Stimulated activated CD4-positive, alpha-beta T cell treated with anti-CD3 and anti-CD28 coated beads, Interleukin-4, amount 100 ng/mL, for 1 hour (primary cell): ENCODE results near the gene CPLX4.

Experiments used
- DNase-seq: peaks from one replicate; pipeline ENCODE4 v3.0.0-alpha.2; 2020

CPLX4 gene

GRCh38 chr18:59305295-59305694 is 13.2 kb downstream of the CPLX4 start:
- no peak for DNase-seq

DNA sequence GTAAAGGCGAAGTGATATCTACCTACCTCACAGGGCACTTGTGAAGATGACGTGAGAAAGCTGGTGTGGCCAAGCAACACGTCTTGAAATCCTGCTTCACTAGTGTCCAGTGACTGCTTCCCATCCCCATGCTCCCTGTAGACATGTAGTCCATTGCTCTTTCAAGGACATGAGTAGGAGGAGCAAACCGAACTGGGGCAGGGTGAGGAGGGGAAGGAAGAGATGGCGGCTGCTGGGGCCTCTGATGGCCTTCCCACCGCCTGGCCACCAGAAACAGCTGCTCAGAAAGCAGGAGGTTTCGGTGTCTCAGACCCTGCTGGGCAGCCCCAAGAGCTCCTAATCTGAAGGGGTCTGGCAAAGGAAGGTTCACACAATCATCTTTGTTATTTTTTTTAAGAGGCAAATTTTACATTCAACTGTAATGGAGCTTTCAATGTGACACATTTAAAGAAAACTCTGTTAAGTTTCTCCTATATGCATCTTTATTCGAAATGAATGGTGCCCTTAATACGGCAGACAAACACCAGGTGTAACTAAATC is 14.7 kb downstream of the CPLX4 start:
- no peak for DNase-seq

DNA sequence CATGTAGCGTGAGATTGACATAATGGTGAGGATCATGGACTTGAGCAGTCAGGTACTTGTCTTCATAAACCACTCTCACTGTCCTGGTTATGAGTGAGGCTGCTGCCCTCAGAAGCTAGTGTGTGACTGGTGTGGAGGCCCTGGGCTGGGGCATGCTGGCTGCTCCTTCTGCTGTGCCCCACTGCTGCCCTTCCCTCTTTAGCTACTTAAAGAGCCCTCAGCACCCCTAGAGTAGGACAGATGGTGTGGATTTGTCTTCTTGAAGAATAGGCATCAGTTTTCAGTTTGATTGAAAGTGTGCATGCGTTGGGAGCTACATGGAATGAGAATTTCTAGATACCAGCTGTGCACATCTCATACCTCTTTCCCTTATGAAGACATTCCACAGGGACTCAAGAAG is 15.4 kb downstream of the CPLX4 start:
- no peak for DNase-seq

DNA sequence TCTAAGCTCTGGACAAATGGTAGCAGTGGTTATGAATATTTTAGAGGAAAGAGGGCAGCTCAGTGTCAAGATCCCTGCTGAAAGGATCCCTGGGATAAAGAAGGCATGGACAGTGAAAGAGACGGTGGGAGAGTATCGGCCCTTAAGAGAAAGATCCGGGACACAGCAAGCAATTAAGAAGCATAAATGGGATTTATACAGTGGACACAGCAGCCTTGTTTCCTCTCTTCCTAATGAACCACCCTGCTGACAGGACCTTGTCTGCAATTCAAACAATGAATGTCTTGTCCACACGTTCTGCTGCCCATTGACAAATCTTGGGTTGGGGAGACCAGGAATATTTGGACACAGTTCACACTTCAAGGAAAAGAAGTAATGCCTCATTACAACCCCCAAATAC is 16.5 kb downstream of the CPLX4 start:
- DNase-seq, result no peak

DNA sequence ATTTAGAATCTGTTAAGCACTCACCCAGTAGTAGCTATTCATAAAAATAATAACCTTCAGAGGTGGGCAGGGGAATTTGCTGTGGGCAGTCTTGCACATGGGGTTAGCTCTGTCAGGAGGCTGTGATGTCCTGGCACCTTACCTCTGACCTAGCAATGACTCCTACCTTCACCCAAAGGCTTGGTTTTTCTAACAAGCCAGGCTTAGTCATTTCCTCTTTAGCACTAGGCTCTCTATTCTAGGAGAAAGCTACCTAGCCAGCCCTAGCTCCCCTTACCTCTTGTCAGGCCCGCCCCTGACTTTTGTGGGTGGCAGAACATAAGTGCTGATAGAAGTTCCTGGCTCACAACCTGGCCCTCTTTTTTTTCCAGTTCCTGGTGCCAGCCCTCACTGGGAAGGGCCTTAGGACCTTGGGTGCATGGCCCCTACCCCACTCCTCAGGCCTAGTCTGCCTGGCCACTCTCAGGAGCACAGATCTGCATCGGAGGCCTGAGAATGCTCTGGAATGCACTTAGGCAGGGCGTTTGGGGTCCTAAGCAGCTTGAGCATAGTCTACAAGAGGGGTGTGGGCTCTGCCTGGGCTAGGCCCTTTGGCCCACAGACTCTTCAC is 17.7 kb downstream of the CPLX4 start:
- no peak for DNase-seq

DNA sequence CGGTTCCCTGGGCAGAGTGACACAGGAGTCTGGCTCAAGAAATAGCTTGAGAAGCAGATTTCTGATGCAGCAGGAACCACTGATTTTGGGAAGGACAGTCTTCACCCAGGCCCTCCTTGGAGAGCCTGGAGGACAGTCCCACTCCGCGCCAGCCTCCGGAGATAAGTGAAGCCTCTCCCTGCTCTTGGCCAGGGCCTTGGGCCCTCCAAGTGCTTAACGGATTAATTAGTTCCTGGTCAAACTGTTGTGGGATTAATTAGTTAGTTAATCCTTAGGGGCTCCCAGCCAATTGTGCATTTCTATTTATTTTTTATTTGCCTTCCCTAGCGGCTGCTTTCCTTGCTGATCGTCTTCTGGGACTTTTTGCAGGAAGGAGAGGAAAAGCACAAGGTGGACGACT is 19.6 kb downstream of the CPLX4 start:
- DNase-seq, result no peak

- DNase-seq, result no peak
Observed at GRCh38 chr18:59293317-59293716, 25.1 kb downstream of the CPLX4 start.

- no peak for DNase-seq
Observed at GRCh38 chr18:59286341-59286740, 32.1 kb downstream of the CPLX4 start.

GRCh38 chr18:59282341-59282740 is 36.1 kb downstream of the CPLX4 start:
- no peak for DNase-seq

- DNase-seq, result no peak
Observed at GRCh38 chr18:59279722-59280121, 38.7 kb downstream of the CPLX4 start.

DNA sequence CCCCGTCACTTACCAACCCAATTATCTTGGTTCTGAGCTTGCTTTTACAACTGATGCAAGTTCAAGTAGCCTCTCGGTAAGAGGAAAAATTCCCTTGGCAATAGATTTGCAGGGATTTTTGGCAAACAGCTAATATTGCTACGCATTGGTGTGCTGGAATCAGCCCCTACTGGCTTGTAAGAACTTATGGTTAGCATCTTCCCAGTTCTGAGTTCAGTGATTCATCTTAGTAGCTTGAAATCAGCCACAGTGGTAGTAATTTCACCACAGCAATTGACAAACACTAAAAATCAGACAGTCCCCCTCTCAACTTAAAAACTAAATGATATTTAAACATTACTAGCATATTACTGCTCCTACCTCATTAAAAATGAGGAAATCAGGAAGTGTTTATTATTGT is 39.3 kb downstream of the CPLX4 start:
- DNase-seq, result no peak

DNA sequence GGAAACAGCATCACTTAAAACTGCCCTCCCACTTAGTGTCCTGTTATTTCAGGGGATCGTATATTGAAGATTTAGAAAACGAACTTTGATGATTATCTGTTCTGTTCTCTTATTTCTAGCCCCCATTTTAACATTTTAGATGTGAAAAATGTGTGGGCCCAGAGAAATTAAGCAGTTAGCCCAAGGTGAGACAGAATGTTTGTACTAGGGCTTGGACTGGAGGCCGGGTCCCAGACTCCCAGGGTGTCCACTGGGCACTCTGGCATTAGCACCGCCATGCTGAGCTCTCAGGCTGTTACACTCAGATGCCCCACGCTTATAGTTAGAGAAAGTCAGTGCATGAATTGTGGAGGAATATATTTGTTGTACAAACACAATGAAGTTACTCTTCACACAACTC is 39.7 kb downstream of the CPLX4 start:
- no peak for DNase-seq

- DNase-seq, result no peak
Observed at GRCh38 chr18:59276047-59276446, 42.4 kb downstream of the CPLX4 start.

DNA sequence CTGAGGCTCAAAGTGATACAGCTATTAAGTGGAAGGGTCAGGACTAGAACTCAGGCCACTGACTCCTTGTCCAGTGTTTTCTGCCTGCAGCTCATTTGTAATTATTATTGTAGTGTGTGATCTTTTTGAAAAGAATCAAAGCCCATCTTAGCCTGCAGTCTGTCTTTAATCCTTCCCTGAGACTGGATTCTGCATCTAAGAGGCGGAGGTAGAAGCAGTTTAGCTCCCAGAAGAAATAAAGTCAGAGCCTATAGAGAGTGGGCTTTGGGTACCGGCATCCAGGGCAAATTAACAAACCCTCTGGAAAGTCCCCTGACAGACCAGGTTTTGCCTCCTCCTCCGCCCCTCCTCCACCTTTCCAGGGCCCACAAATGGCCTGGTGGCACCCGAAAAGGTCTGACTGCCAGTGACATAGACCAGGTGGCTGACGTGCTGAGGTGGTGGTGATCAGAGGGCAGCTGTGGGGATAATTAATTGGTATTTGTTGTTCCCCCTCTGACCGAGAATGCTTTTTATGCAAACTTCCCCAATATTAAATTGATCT is 43.0 kb downstream of the CPLX4 start:
- DNase-seq, result no peak

GRCh38 chr18:59274533-59274928 is 43.9 kb downstream of the CPLX4 start:
- no peak for DNase-seq

DNA sequence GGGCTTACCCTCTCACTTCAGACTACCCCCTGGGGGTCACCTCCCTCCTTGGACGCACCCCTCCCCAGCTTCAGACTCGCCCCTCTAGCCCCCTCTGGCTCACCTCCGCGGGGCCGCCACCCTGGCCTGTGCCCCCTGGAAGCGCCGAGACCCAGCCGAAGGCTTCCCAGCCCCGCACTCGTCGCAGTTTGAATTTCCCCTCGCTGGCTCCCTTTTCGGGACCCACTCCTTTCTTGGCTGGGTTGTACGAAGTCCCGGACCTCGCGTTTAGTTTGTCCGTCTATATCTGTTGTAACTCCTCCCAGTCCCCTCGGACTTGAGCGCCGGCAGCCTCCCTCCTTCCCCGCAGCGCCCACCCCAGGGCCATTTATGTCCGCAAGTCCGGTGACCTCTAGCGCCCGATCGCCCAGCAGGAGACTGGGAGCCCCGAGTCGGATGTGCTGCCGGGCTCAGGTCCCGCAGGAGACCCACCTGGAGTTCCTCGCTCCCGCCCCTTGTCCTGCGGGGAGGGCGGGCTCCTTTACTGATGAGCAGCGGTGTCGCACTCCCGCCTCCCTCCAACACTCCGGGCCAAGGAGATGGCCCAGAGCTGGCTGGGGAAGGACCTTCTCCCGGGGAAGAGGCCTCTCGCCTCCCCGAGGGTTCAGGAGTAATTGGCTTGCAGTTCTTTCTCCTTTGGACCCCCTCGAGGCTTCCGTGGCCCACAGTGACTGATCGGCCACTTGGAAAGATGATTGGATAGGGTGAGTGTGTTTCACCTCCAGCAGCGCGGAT is 44.5 kb downstream of the CPLX4 start:
- DNase-seq, result no peak

- DNase-seq, result no peak
Observed at GRCh38 chr18:59272891-59273758, 45.3 kb downstream of the CPLX4 start, which contains the start of gene RAX. Gene RAX, minus strand, starts transcription at chr18:59273454. Its CDS starts 248 bp downstream, at chr18:59273206.

- DNase-seq, result no peak
Observed at GRCh38 chr18:59272221-59272888, 46.1 kb downstream of the CPLX4 start.

DNA sequence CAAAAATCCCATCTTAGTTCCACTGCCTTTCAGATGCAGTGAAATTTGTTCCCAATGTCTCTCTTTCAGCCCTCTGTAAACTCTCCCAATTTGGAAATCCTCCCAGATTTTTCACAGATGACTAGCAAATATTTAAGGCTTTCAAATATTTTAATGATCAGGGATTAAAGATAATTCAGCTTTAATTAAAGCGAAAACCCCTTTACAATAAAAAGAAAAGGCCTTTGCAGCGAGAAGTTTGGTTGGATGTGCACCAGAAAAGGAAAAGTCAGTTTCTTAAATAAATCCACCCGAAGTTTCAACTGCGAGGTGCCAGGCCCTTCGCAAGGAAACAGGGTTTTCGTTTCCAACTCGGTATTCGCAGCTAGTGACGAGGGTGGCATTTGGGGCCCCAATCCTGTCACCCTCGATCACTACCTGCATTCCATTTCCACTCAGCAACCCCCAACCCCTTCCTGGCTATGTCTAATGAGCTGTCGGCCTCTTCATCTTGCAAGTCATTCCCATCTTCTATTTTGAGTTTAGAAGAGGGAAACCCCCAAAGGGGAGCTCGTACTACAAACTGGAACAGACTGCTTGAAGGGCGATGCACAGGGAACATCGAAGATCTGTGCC is 46.7 kb downstream of the CPLX4 start:
- no peak for DNase-seq

- no peak for DNase-seq
Observed at GRCh38 chr18:59270689-59271257, 47.7 kb downstream of the CPLX4 start.

GRCh38 chr18:59269563-59270119 is 48.8 kb downstream of the CPLX4 start:
- DNase-seq, result no peak
